Transverse colon (tissue), 4 donors: ENCODE data around the gene HPS1.

Experiments used
- EP300 ChIP-seq: sonication (generic); formaldehyde crosslinking; IDR thresholded peaks from one replicate; pipeline ENCODE4 v1.6.1; 2017; ENCODE audit warnings: antibody characterized with exemption, low read depth
- POLR2A ChIP-seq: fragments of 450-650 bp; IDR thresholded peaks from one replicate; pipeline ENCODE4 v1.6.1; 2016; ENCODE audit warnings: antibody characterized with exemption, mild to moderate bottlenecking, moderate library complexity
- POLR2AphosphoS5 ChIP-seq, 3 donors: sonication (generic); formaldehyde crosslinking; IDR thresholded peaks; one replicate each; pipeline ENCODE4 v1.6.1; 2016; ENCODE audit warnings: antibody characterized with exemption in 3 of 3
- TF ChIP-seq, protein P1 (sequence below), 5 experiments: fragments of 200-600 bp in 3 of 5; fragments of 450-650 bp in 2 of 5; sonication (generic) in 3 of 5; IDR thresholded peaks; 1 replicate in 2 of 5; 2 replicates in 3 of 5; pipeline ENCODE4 v1.5.1; 2016 to 2017; ENCODE audit warnings: antibody characterized with exemption in 5 of 5, inconsistent platforms in 3 of 5, mild to moderate bottlenecking in 2 of 5, moderate library complexity in 1 of 5

DNA sequence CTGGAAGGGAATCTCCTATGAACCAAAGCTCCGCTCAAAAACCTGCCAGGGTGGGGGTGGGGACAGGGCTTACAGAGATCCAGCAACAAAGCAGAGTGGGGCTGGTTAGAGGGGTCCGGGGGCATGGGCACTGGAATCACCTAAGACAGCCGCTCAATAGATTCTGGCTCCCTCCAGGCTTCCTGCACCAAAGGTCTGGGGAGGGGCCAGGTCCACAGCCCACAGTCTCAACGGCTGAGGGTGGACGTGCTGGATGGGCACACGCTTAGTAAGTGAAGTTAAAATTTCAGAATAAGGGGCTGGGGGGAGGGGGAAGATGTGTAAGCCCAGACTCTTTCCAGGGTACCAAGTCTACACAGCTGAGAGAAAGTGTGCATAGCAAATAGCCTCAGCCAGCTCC is 62.9 kb downstream of the HPS1 start:
- no peak for TF ChIP-seq POLR2A
- no peak for TF ChIP-seq POLR2AphosphoS5 (IDR thresholded peaks at IDR 0.05)
- TF ChIP-seq, protein P1, sequence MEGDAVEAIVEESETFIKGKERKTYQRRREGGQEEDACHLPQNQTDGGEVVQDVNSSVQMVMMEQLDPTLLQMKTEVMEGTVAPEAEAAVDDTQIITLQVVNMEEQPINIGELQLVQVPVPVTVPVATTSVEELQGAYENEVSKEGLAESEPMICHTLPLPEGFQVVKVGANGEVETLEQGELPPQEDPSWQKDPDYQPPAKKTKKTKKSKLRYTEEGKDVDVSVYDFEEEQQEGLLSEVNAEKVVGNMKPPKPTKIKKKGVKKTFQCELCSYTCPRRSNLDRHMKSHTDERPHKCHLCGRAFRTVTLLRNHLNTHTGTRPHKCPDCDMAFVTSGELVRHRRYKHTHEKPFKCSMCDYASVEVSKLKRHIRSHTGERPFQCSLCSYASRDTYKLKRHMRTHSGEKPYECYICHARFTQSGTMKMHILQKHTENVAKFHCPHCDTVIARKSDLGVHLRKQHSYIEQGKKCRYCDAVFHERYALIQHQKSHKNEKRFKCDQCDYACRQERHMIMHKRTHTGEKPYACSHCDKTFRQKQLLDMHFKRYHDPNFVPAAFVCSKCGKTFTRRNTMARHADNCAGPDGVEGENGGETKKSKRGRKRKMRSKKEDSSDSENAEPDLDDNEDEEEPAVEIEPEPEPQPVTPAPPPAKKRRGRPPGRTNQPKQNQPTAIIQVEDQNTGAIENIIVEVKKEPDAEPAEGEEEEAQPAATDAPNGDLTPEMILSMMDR (IDR thresholded peaks at IDR 0.05): no peak
- TF ChIP-seq EP300: no peak
